CD4-positive, CD25-positive, alpha-beta regulatory T cell (primary cell): ENCODE measurements around the gene FUCA2. TPM values are rescaled to one million over a fixed set of nuclear protein-coding genes. Genes with fewer than 3 reads are reported as not detected.

Experiments used
- ATAC-seq, 2 donors: fragments of 150-1000 bp; cut with Tn5 transposase; one replicate each; pipeline ENCODE4 v1.10.0; 2021; ENCODE audit warnings: low read depth in 2 of 2, moderate number of reproducible peaks in 2 of 2, moderate library complexity in 1 of 2
- DNase-seq, 3 donors: peaks; one replicate each; pipeline versions ENCODE4 v3.0.0 to v3.0.0-alpha.2; 2012 to 2022; ENCODE audit warnings: mixed read lengths in 1 of 3
- H3K27ac ChIP-seq: one replicate; pipeline ENCODE4 v1.7.0; 2013; ENCODE audit warnings: mild to moderate bottlenecking, low read length; ENCODE audit not compliant: insufficient read depth, poor library complexity, severe bottlenecking
- H3K27me3 ChIP-seq: one replicate; pipeline ENCODE4 v1.7.0; 2013; ENCODE audit warnings: low read length; ENCODE audit not compliant: control insufficient read depth, insufficient read depth
- H3K36me3 ChIP-seq: one replicate; pipeline ENCODE4 v1.7.0; 2013; ENCODE audit warnings: mild to moderate bottlenecking, low read length, moderate library complexity; ENCODE audit not compliant: control insufficient read depth, insufficient read depth
- H3K4me1 ChIP-seq: 2 replicates; pipeline ENCODE4 v1.7.0; 2013; ENCODE audit warnings: mild to moderate bottlenecking, low read length; ENCODE audit not compliant: insufficient read depth, control insufficient read depth, poor library complexity, severe bottlenecking
- H3K4me3 ChIP-seq: one replicate; pipeline ENCODE4 v1.7.0; 2013; ENCODE audit warnings: low read depth, mild to moderate bottlenecking, low read length, moderate library complexity
- H3K9me3 ChIP-seq, 2 experiments: 1 replicate in 1 of 2; 2 replicates in 1 of 2; pipeline ENCODE4 v1.7.0; 2013; ENCODE audit warnings: low read length in 2 of 2, mild to moderate bottlenecking in 1 of 2, moderate library complexity in 1 of 2; ENCODE audit not compliant: control insufficient read depth in 2 of 2
- H3K27ac Mint-ChIP-seq, 3 donors: one replicate each; pipeline ENCODE4 v1.8.0; 2020 to 2022; ENCODE audit warnings: mild to moderate bottlenecking in 3 of 3, mixed read lengths in 3 of 3, moderate library complexity in 2 of 3
- H3K27me3 Mint-ChIP-seq: one replicate; pipeline ENCODE4 v1.8.0; 2022; ENCODE audit warnings: mild to moderate bottlenecking, mixed read lengths
- H3K36me3 Mint-ChIP-seq: one replicate; pipeline ENCODE4 v1.8.0; 2020; ENCODE audit warnings: mixed read lengths
- H3K4me1 Mint-ChIP-seq, 4 donors: one replicate each; pipeline ENCODE4 v1.8.0; 2020 to 2022; ENCODE audit warnings: mixed read lengths in 4 of 4, mild to moderate bottlenecking in 1 of 4
- H3K4me3 Mint-ChIP-seq, 4 donors: one replicate each; pipeline ENCODE4 v1.8.0; 2020 to 2022; ENCODE audit warnings: mild to moderate bottlenecking in 4 of 4, mixed read lengths in 4 of 4, moderate library complexity in 3 of 4
- H3K9me3 Mint-ChIP-seq, 7 donors: one replicate each; pipeline ENCODE4 v1.8.0; 2020 to 2022; ENCODE audit warnings: mixed read lengths in 7 of 7, mild to moderate bottlenecking in 3 of 7, moderate library complexity in 2 of 7
- polyA plus RNA-seq, 4 donors: library from polyadenylated mRNA; unstranded; fragments of 300-500 nt; fragmentation: Illumina TruSeq; gene quantifications; one replicate each; pipeline ENCODE4 v1.2.3, GENCODE V29; 2021
- total RNA-seq: library from RNA; stranded (reverse); gene quantifications from one replicate; pipeline ENCODE4 v1.2.3, GENCODE V29; 2022

FUCA2 gene
- total and polyA plus RNA-seq, 5 donors from 2014 or later: 6.1 to 23.6 (median 21.2) TPM

DNA sequence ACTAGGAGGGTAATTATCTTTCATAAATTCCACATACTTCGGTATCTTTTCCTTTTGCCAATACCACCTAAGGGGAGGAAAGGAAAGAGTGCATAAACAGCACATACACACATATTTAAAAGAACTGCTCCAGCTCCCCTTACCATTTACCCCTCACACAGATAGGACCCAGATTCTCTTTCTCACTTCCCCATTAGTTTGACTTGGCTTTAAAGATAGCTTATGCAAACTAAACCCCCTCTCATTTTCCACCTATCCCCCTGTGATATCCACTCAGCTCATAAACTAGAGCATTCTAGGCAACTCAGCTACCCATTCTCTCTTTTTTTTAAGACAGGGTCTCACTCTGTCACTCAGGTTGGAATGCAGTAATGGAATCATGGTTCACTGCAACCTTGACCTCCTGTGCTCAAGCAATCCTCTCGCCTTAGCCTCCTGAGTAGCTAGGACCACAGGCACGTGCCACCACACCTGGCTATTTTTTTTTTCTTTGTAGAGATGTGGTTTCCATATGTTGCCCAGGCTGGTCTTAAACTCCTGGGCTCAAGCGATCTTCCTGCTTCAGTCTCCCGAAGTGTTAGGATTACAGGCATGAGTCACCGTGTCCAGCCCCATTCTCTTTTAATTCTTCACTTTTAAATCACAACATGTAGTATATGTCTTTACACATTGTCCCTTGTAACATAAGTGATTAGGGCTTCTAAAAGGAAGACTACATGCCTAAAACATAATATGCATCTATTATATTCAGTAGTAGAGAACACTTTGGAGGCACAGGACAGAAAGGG, 4.0 kb downstream of the FUCA2 start:
- Histone ChIP-seq H3K4me3 (no peak overlapping the region), H3K4me1 (peaks cover 16% of the 10 kb centered on the region), H3K27me3 (no peaks in the 10 kb centered on the region), H3K36me3 (peaks cover 6% of the 10 kb centered on the region), H3K9me3 (no peaks in the 10 kb centered on the region), H3K27ac (no peak overlapping the region)
- Mint-ChIP-seq H3K27me3 (no peaks in the 10 kb centered on the region), H3K27ac (peak overlapping the region in 1 of 3 donors; percentile 31), H3K36me3 (peaks cover 19% of the 10 kb centered on the region), H3K9me3 (no peaks in the 10 kb centered on the region), H3K4me3 (peak overlapping the region in 1 of 4 donors; percentile 25), H3K4me1 (peaks cover 24 to 38% (median 30%) of the 10 kb centered on the region in 4 donors)
- ATAC-seq (no peak), DNase-seq (no peak)

- H3K4me3 ChIP-seq: no peak overlapping the region
- Mint-ChIP-seq H3K27ac (no peak overlapping the region), H3K4me3 (no peak overlapping the region), H3K27me3 (no peaks in the 10 kb centered on the region), H3K9me3 (no peaks in the 10 kb centered on the region), H3K36me3 (peaks cover 19% of the 10 kb centered on the region), H3K4me1 (peaks cover 21 to 34% (median 26%) of the 10 kb centered on the region in 4 donors)
- no peaks in the 10 kb centered on the region for H3K9me3 ChIP-seq
- ATAC-seq (no peak), DNase-seq (no peak)
- H3K4me1 ChIP-seq: peaks cover 11% of the 10 kb centered on the region
- peaks cover 6% of the 10 kb centered on the region for H3K36me3 ChIP-seq
- H3K27ac ChIP-seq: no peak overlapping the region
- H3K27me3 ChIP-seq: no peaks in the 10 kb centered on the region
Observed at GRCh38 chr6:143506620-143507019, 4.9 kb downstream of the FUCA2 start.

DNA sequence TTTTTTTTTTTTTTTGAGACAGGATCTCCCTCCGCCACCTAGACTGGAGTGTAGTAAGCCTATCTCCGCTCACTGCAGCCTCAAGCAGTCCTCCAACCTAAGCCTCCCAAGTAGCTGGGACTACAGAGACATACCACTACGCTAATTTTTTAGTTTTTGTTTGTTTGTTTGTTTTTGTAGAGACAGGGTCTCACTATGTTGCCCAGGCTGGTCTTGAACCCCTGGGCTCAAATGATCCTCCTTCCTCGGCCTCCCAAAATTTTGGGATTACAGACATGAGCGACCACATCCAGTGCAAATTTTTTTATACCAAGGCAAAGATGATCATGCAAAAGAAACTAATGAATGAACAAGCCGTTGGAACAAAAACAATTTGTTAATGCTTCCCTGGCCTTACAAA, 5.3 kb downstream of the FUCA2 start:
- Histone ChIP-seq H3K36me3 (peaks cover 9% of the 10 kb centered on the region), H3K4me3 (no peak overlapping the region), H3K9me3 (no peaks in the 10 kb centered on the region), H3K27ac (no peak overlapping the region), H3K27me3 (no peaks in the 10 kb centered on the region), H3K4me1 (peaks cover 11% of the 10 kb centered on the region)
- DNase-seq (no peak), ATAC-seq (no peak)
- peaks cover 21 to 35% (median 24%) of the 10 kb centered on the region in 4 donors for H3K4me1 Mint-ChIP-seq
- H3K36me3 Mint-ChIP-seq: peaks cover 19% of the 10 kb centered on the region
- no peak overlapping the region for H3K27ac Mint-ChIP-seq
- no peak overlapping the region for H3K4me3 Mint-ChIP-seq
- H3K27me3 Mint-ChIP-seq: no peaks in the 10 kb centered on the region
- no peaks in the 10 kb centered on the region for H3K9me3 Mint-ChIP-seq

- Mint-ChIP-seq H3K36me3 (peaks cover 19% of the 10 kb centered on the region), H3K4me1 (peaks cover 15 to 34% (median 18%) of the 10 kb centered on the region in 4 donors), H3K9me3 (peaks cover 0 to 2% (median 0%) of the 10 kb centered on the region in 7 donors), H3K27me3 (no peaks in the 10 kb centered on the region), H3K27ac (peak overlapping the region in 2 of 3 donors; percentile 26 to 45), H3K4me3 (peak overlapping the region in 1 of 4 donors; percentile 36)
- no peak overlapping the region for H3K4me3 ChIP-seq
- no peak overlapping the region for H3K27ac ChIP-seq
- DNase-seq (peak in 1 of 3 donors; percentile 22), ATAC-seq (no peak)
- H3K9me3 ChIP-seq: no peaks in the 10 kb centered on the region
- H3K4me1 ChIP-seq: peaks cover 4% of the 10 kb centered on the region
- H3K27me3 ChIP-seq: no peaks in the 10 kb centered on the region
- H3K36me3 ChIP-seq: peaks cover 12% of the 10 kb centered on the region
Observed at GRCh38 chr6:143505537-143505936, 6.0 kb downstream of the FUCA2 start.

GRCh38 chr6:143505111-143505510, 6.4 kb downstream of the FUCA2 start:
- H3K27ac Mint-ChIP-seq: peak overlapping the region in 2 of 3 donors; percentile 26 to 43
- peaks cover 12 to 34% (median 17%) of the 10 kb centered on the region in 4 donors for H3K4me1 Mint-ChIP-seq
- no peaks in the 10 kb centered on the region for H3K9me3 ChIP-seq
- no peaks in the 10 kb centered on the region for H3K27me3 ChIP-seq
- peaks cover 0 to 2% (median 0%) of the 10 kb centered on the region in 7 donors for H3K9me3 Mint-ChIP-seq
- H3K27ac ChIP-seq: no peak overlapping the region
- DNase-seq (peak in 1 of 3 donors; percentile 4), ATAC-seq (no peak)
- H3K4me1 ChIP-seq: no peaks in the 10 kb centered on the region
- H3K36me3 Mint-ChIP-seq: peaks cover 21% of the 10 kb centered on the region
- H3K4me3 ChIP-seq: no peak overlapping the region
- H3K27me3 Mint-ChIP-seq: no peaks in the 10 kb centered on the region
- peak overlapping the region in 1 of 4 donors; percentile 36 for H3K4me3 Mint-ChIP-seq
- H3K36me3 ChIP-seq: peaks cover 12% of the 10 kb centered on the region

DNA sequence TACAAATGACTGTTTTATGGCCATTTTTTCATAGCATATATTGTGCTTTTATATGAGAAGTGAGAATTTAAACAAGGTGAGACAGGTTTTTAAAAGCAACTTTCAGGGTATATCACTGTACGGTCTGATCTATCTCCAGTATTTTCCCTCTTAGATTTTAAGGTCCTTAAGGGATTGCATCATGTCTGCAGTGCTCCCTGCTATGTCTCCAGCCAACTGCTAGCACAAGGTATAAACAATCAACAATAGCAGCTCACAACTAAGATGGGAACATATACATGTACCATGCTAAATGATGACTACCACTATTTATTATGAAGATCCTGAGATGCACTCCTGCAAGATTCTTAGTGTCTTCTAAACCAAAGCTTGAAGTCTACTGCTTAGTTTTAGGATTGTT, 7.2 kb downstream of the FUCA2 start:
- no peak overlapping the region for H3K4me3 Mint-ChIP-seq
- H3K27ac Mint-ChIP-seq: peak overlapping the region in 1 of 3 donors; percentile 67

GRCh38 chr6:143501851-143502250, 9.7 kb downstream of the FUCA2 start:
- H3K4me3 ChIP-seq: no peak overlapping the region
- Mint-ChIP-seq H3K9me3 (peaks cover 0 to 5% (median 0%) of the 10 kb centered on the region in 7 donors), H3K36me3 (peaks cover 28% of the 10 kb centered on the region), H3K4me3 (no peak overlapping the region), H3K27ac (no peak overlapping the region), H3K4me1 (peaks cover 19 to 34% (median 21%) of the 10 kb centered on the region in 4 donors), H3K27me3 (no peaks in the 10 kb centered on the region)
- H3K27me3 ChIP-seq: no peaks in the 10 kb centered on the region
- peaks cover 13% of the 10 kb centered on the region for H3K36me3 ChIP-seq
- H3K4me1 ChIP-seq: peaks cover 12% of the 10 kb centered on the region
- ATAC-seq (no peak), DNase-seq (peak in 1 of 3 donors; percentile 29)
- H3K9me3 ChIP-seq: no peaks in the 10 kb centered on the region
- H3K27ac ChIP-seq: no peak overlapping the region

More for the DNA sequence above, 7.2 kb downstream of the FUCA2 start:
- H3K4me1 Mint-ChIP-seq: peaks cover 8 to 28% (median 14%) of the 10 kb centered on the region in 4 donors
- Histone ChIP-seq H3K36me3 (peaks cover 12% of the 10 kb centered on the region), H3K4me1 (no peaks in the 10 kb centered on the region), H3K4me3 (no peak overlapping the region), H3K9me3 (no peaks in the 10 kb centered on the region), H3K27ac (no peak overlapping the region), H3K27me3 (no peaks in the 10 kb centered on the region)
- ATAC-seq (no peak), DNase-seq (no peak)
- H3K27me3 Mint-ChIP-seq: no peaks in the 10 kb centered on the region
- H3K36me3 Mint-ChIP-seq: peaks cover 28% of the 10 kb centered on the region
- H3K9me3 Mint-ChIP-seq: peaks cover 0 to 2% (median 0%) of the 10 kb centered on the region in 7 donors
